NCI-H2081 treated with DMSO at 0.1 percent for 48 hours (cell line): ENCODE results near the gene RTL1.

Source experiments
- DNase-seq: peaks from one replicate; lab custom pipeline; 2025; lab: John Stamatoyannopoulos, UW

The RTL1 gene

GRCh38 chr14:100898935-100899883 is 4.3 kb downstream of the RTL1 start:
- DNase-seq: no peak

GRCh38 chr14:100898465-100898864 is 5.1 kb downstream of the RTL1 start:
- DNase-seq: no peak

- no peak for DNase-seq
Observed at GRCh38 chr14:100896369-100897060, 7.0 kb downstream of the RTL1 start.

- DNase-seq: no peak
Observed at GRCh38 chr14:100895411-100895810, 8.1 kb downstream of the RTL1 start.

- DNase-seq: no peak
Observed at GRCh38 chr14:100894416-100894815, 9.1 kb downstream of the RTL1 start.

GRCh38 chr14:100893760-100894159 is 9.8 kb downstream of the RTL1 start:
- no peak for DNase-seq

- no peak for DNase-seq
Observed at GRCh38 chr14:100893228-100893601, 10.3 kb downstream of the RTL1 start.

- DNase-seq: no peak
Observed at GRCh38 chr14:100892496-100893227, 10.9 kb downstream of the RTL1 start.

GRCh38 chr14:100891501-100892445 is 11.7 kb downstream of the RTL1 start:
- no peak for DNase-seq

- DNase-seq: no peak
Observed at GRCh38 chr14:100891051-100891450, 12.5 kb downstream of the RTL1 start.

- no peak for DNase-seq
Observed at GRCh38 chr14:100890061-100890850, 13.3 kb downstream of the RTL1 start.

GRCh38 chr14:100889641-100890040 is 13.9 kb downstream of the RTL1 start:
- no peak for DNase-seq

- DNase-seq: no peak
Observed at GRCh38 chr14:100888789-100889315, 14.7 kb downstream of the RTL1 start.

GRCh38 chr14:100887728-100888335 is 15.7 kb downstream of the RTL1 start:
- DNase-seq: no peak

GRCh38 chr14:100885617-100886016 is 17.9 kb downstream of the RTL1 start:
- no peak for DNase-seq

- no peak for DNase-seq
Observed at GRCh38 chr14:100885196-100885595, 18.3 kb downstream of the RTL1 start.

GRCh38 chr14:100884456-100884855 is 19.1 kb downstream of the RTL1 start:
- no peak for DNase-seq

- no peak for DNase-seq
Observed at GRCh38 chr14:100883789-100884101, 19.8 kb downstream of the RTL1 start.

- no peak for DNase-seq
Observed at GRCh38 chr14:100882991-100883788, 20.3 kb downstream of the RTL1 start.
